Measurements from ENCODE around the gene KANK2. TPM values are rescaled to one million over a fixed set of nuclear protein-coding genes. Genes with fewer than 3 reads are reported as not detected.

Gene KANK2
- total RNA-seq, 1 donor from 2014 or later: 486 TPM

DNA sequence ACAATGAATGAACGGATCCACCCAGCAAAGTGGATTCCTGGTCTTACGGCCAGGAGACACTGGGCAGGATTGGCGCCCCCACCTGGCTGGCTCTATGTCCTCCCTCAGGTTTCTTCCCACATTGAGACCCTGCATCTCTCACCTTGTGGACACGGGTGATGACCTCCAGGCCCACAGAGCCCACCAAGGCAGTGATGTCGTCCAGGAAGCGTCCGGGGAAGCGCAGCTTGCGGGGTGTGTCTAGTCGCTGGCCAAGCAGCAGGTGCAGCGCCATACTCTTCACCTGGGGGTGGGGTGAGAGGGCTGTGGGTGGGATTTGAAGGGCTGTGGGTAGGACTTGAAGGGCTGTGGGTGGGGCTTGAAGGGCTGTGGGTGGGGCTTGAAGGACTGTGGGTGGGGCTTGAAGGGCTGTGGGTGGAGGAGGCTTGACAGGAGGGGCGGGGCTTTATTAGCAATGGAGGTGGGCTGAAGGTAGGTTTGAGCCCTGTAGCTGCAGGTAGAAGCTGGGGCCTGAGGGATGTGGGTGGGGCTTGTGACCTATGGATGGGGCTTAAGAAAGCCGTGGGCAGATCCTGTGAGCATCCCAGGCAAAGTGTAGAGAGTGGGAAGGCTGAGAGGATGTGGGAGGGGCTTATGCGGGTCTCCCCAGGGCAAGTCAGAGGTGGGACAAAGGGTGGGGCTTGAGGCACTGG, 30.0 kb upstream of the KANK2 start:
- H3K4me3 ChIP-seq: no peak overlapping the region
- no peaks in the 10 kb centered on the region for H3K27me3 ChIP-seq
- H3K9me3 ChIP-seq: no peaks in the 10 kb centered on the region
- intact Hi-C loops (cut with DNase I): no loop called here
- DNase-seq (ENCODE audit: extremely low spot score in 2 of 2): no peak
- H3K4me1 ChIP-seq: no peaks in the 10 kb centered on the region
- H3K27ac ChIP-seq: no peak overlapping the region
- peaks cover 0 to 29% of the 10 kb centered on the region in 2 donors for H3K36me3 ChIP-seq
- TF ChIP-seq, protein P1, sequence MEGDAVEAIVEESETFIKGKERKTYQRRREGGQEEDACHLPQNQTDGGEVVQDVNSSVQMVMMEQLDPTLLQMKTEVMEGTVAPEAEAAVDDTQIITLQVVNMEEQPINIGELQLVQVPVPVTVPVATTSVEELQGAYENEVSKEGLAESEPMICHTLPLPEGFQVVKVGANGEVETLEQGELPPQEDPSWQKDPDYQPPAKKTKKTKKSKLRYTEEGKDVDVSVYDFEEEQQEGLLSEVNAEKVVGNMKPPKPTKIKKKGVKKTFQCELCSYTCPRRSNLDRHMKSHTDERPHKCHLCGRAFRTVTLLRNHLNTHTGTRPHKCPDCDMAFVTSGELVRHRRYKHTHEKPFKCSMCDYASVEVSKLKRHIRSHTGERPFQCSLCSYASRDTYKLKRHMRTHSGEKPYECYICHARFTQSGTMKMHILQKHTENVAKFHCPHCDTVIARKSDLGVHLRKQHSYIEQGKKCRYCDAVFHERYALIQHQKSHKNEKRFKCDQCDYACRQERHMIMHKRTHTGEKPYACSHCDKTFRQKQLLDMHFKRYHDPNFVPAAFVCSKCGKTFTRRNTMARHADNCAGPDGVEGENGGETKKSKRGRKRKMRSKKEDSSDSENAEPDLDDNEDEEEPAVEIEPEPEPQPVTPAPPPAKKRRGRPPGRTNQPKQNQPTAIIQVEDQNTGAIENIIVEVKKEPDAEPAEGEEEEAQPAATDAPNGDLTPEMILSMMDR (IDR thresholded peaks at IDR 0.05): no peak
- TF ChIP-seq POLR2A (IDR thresholded peaks at IDR 0.05): no peak
- TF ChIP-seq POLR2AphosphoS5 (IDR thresholded peaks at IDR 0.05; ENCODE audit: insufficient read depth in 1 of 2, low read depth in 1 of 2): no peak

DNA sequence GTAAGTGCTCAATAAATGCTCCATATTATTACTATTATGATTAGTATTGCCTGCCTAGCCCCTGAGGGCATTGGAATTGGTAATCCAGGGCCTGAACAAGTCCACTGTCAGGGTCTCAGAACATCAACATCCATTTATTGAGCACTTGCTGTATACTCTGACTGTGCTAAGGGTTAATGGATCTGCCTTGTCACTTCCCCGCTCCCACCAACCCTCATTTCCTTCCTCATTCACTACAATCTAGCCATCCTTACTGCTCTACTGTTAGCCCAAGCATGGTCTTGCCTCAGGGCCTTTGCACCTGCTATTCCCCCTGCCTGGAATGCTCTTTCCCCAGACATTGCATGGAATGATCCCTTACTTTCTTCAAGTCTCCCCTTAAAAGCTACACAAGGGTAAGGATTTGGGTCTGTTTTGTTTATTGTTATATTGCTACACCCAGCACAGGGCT, 29.4 kb upstream of the KANK2 start:
- H3K4me3 ChIP-seq: no peak overlapping the region
- intact Hi-C loops (cut with DNase I): no loop called here
- no peaks in the 10 kb centered on the region for H3K4me1 ChIP-seq
- no peak for DNase-seq (ENCODE audit: extremely low spot score in 2 of 2)
- no peak overlapping the region for H3K27ac ChIP-seq
- no peaks in the 10 kb centered on the region for H3K9me3 ChIP-seq
- H3K36me3 ChIP-seq: peaks cover 0 to 29% of the 10 kb centered on the region in 2 donors
- TF ChIP-seq POLR2AphosphoS5 (IDR thresholded peaks at IDR 0.05; ENCODE audit: insufficient read depth in 1 of 2, low read depth in 1 of 2) (no peak), POLR2A (IDR thresholded peaks at IDR 0.05) (no peak)
- TF ChIP-seq, protein P1 (IDR thresholded peaks at IDR 0.05): no peak
- H3K27me3 ChIP-seq: no peaks in the 10 kb centered on the region

GRCh38 chr19:11225815-11226214, 28.5 kb upstream of the KANK2 start:
- H3K36me3 ChIP-seq: peaks cover 0 to 35% of the 10 kb centered on the region in 2 donors

GRCh38 chr19:11225172-11225571, 27.8 kb upstream of the KANK2 start:
- H3K27me3 ChIP-seq: no peaks in the 10 kb centered on the region
- H3K36me3 ChIP-seq: peaks cover 0 to 32% of the 10 kb centered on the region in 2 donors
- intact Hi-C loops (cut with DNase I): no loop called here
- H3K4me3 ChIP-seq: no peak overlapping the region
- H3K27ac ChIP-seq: no peak overlapping the region
- no peak for DNase-seq (ENCODE audit: extremely low spot score in 2 of 2)
- H3K9me3 ChIP-seq: no peaks in the 10 kb centered on the region
- no peaks in the 10 kb centered on the region for H3K4me1 ChIP-seq
- TF ChIP-seq POLR2AphosphoS5 (IDR thresholded peaks at IDR 0.05; ENCODE audit: insufficient read depth in 1 of 2, low read depth in 1 of 2) (no peak), POLR2A (IDR thresholded peaks at IDR 0.05) (no peak)
- TF ChIP-seq, protein P1 (IDR thresholded peaks at IDR 0.05): no peak

More at GRCh38 chr19:11225815-11226214, 28.5 kb upstream of the KANK2 start:
- Histone ChIP-seq H3K27me3 (no peaks in the 10 kb centered on the region), H3K4me3 (no peak overlapping the region), H3K4me1 (no peaks in the 10 kb centered on the region), H3K9me3 (no peaks in the 10 kb centered on the region), H3K27ac (no peak overlapping the region)
- no peak for DNase-seq (ENCODE audit: extremely low spot score in 2 of 2)
- intact Hi-C loops (cut with DNase I): no loop called here
- TF ChIP-seq, protein P1 (IDR thresholded peaks at IDR 0.05): no peak
- TF ChIP-seq POLR2A (IDR thresholded peaks at IDR 0.05) (no peak), POLR2AphosphoS5 (IDR thresholded peaks at IDR 0.05; ENCODE audit: insufficient read depth in 1 of 2, low read depth in 1 of 2) (no peak)

DNA sequence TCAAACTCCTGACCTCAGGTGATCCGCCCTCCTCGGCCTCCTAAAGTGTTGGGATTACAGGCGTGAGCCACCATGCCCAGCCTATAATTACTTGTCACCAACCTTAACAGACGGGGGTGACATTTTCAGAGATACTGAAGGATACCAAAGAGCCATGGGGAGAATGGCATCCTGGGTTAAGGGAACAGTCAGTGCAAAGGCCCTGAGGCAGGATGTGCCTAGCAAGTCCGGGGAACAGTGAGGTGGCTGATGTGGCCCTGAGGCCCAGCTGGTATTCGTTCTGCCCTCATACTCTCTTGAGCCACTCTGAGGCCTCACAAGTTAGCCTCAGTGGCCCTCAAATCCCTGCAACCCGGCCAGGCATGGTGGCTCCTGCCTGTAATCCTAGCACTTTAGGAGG, 27.1 kb upstream of the KANK2 start:
- H3K9me3 ChIP-seq: no peaks in the 10 kb centered on the region
- peaks cover 0 to 31% of the 10 kb centered on the region in 2 donors for H3K36me3 ChIP-seq
- DNase-seq (ENCODE audit: extremely low spot score in 2 of 2): no peak
- no peak overlapping the region for H3K27ac ChIP-seq
- TF ChIP-seq, protein P1 (IDR thresholded peaks at IDR 0.05): no peak
- TF ChIP-seq POLR2AphosphoS5 (IDR thresholded peaks at IDR 0.05; ENCODE audit: insufficient read depth in 1 of 2, low read depth in 1 of 2) (no peak), POLR2A (IDR thresholded peaks at IDR 0.05) (no peak)
- no peaks in the 10 kb centered on the region for H3K4me1 ChIP-seq
- H3K27me3 ChIP-seq: no peaks in the 10 kb centered on the region
- intact Hi-C loops (cut with DNase I): no loop called here
- H3K4me3 ChIP-seq: no peak overlapping the region
